Natural killer cell treated with Interleukin-12 subunit alpha and Interleukin-12 subunit beta and Interleukin-15 and Interleukin-18, amount 100 ng/mL, for 72 hours (primary cell): ENCODE data around the gene SPATA13. TPM values are rescaled to one million over a fixed set of nuclear protein-coding genes. Genes with fewer than 3 reads are reported as not detected.
A peak's percentile ranks its signal among the peaks of the same experiment; 100 is the strongest.

Experiments used
- ATAC-seq, 2 donors: fragments of 150-1000 bp; cut with Tn5 transposase in 1 of 2; sonication (Bioruptor Pico), chemical (Tn5 transposase) in 1 of 2; 2 replicates each; pipeline ENCODE4 v1.10.0; 2021
- DNase-seq: peaks from one replicate; pipeline ENCODE4 v3.0.0; 2022; ENCODE audit warnings: low spot score
- H3K27ac Mint-ChIP-seq, 2 donors: 1 replicate in 1 of 2; 2 replicates in 1 of 2; pipeline ENCODE4 v1.8.0; 2022; ENCODE audit warnings: mixed read lengths in 2 of 2, mild to moderate bottlenecking in 1 of 2, moderate library complexity in 1 of 2
- H3K27me3 Mint-ChIP-seq, 2 donors: 1 replicate in 1 of 2; 2 replicates in 1 of 2; pipeline ENCODE4 v1.8.0; 2022; ENCODE audit warnings: mixed read lengths in 2 of 2
- H3K36me3 Mint-ChIP-seq: one replicate; pipeline ENCODE4 v1.8.0; 2022; ENCODE audit warnings: mixed read lengths
- H3K4me1 Mint-ChIP-seq, 2 donors: 1 replicate in 1 of 2; 2 replicates in 1 of 2; pipeline ENCODE4 v1.8.0; 2022; ENCODE audit warnings: low read depth in 2 of 2, mixed read lengths in 2 of 2, mild to moderate bottlenecking in 1 of 2
- H3K4me3 Mint-ChIP-seq: one replicate; pipeline ENCODE4 v1.8.0; 2022; ENCODE audit warnings: mixed read lengths
- H3K9me3 Mint-ChIP-seq: 2 replicates; pipeline ENCODE4 v1.8.0; 2022; ENCODE audit warnings: mixed read lengths
- total RNA-seq, 2 donors: library from RNA; stranded (reverse); gene quantifications; one replicate each; pipeline ENCODE4 v1.2.3, GENCODE V29; 2022

Gene SPATA13
- total RNA-seq, 2 donors from 2014 or later, result 81.6 to 107 TPM

DNA sequence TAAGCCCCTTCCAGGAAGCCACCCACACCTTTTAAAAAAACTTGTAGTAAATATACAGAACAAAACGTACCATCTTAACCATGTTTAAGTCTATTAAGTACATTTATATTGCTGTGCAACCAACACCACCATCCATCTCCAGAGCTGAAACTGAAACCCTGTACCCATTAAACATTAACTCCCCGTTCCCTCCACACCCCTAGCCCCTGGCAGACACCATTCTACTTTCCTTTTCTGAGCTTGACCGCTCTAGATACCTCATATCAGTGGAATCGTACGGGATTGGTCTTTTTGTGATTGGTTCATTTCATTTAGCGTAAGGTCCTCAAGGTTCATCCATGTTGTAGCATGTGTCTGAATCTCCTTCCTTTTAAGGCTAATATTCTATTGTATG is 13.0 kb upstream of the SPATA13 start:
- H3K36me3 Mint-ChIP-seq, result no peaks in the 10 kb centered on the region
- peaks cover 8 to 11% of the 10 kb centered on the region in 2 donors for H3K27me3 Mint-ChIP-seq
- H3K9me3 Mint-ChIP-seq, result no peaks in the 10 kb centered on the region
- H3K4me1 Mint-ChIP-seq, result peaks cover 3 to 8% of the 10 kb centered on the region in 2 donors
- no peak overlapping the region for H3K27ac Mint-ChIP-seq
- no peak for ATAC-seq
- DNase-seq, result no peak
- no peak overlapping the region for H3K4me3 Mint-ChIP-seq

DNA sequence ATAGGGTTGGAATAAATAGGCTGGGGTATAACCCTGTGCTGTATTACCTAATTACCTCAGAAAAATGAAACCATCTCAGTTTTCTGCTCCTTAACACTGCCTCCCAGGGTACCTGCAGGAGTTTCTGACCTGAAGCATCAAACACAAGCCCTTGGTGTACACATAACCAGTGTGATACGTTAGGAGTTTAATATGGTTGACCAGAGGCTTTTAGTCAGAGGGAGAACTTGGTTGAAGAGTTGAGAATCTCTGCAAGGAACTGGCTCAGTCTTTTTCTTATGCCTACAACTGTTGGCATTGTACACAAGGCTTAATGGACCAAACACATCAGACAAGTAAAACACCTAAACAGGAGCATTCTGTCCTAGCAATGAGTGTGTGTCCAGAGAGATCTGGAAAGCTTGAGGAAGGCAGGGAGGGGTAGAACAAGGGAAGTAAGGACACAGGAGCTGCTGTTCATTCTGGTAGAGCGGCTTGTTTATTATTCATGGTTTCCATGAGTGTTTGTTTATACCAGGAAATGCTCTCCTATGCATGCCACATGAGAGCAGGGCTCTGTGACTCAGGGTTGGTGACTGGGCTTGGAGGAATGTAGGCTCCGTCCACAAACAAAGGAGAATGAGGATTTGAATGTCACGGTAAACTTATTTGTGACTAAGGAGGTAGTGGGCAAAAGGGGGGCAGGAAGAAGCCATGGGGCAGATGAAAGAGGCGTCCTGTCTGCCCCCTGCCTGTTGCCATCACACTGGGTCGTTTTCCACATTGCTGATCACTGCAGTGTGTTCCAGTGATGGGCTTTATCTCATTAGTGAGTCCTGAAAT is 11.9 kb upstream of the SPATA13 start:
- H3K4me3 Mint-ChIP-seq, result no peak overlapping the region
- H3K36me3 Mint-ChIP-seq, result no peaks in the 10 kb centered on the region
- peaks cover 13 to 18% of the 10 kb centered on the region in 2 donors for H3K27me3 Mint-ChIP-seq
- H3K9me3 Mint-ChIP-seq, result no peaks in the 10 kb centered on the region
- H3K27ac Mint-ChIP-seq, result no peak overlapping the region
- peaks cover 3 to 8% of the 10 kb centered on the region in 2 donors for H3K4me1 Mint-ChIP-seq
- DNase-seq (no peak), ATAC-seq (no peak)

DNA sequence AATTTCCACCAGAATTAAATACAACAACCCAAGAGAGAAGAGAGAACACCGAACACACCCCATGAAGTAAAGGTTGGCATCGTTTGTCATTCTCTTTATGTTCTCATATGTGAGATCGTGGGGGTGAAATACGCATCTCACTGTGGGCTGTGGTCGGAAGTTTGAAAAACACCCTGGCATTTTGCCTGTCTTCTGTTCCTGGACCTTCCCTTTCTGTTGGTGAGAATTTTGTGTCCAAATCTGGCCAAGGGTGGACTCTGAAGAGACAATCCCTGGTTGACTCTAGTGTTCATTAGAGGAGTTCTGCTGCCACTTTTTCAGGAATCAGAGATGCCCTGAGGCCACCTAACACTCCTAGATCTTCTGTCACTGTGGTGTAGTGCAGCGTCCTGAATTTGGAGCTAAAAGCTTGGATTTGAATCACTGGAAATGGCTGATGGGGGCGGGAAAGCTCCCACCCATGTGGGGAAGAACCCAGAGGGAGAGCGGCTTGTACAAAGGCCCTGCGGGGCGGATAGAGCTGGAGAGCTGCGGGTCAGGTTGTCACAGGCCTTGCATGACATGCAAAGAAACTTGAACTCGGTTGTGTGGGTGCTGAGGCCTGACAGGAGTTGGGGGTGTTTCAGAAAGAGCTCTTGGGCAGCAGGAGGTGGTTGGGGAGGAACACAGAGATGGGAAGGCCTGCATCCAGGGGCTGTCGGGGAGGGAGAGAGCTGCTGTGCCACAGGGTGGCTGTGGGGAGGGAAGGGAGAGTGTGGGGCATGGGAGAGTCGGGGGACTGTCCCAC is 11.1 kb upstream of the SPATA13 start:
- no peak for DNase-seq
- no peak for ATAC-seq
- no peaks in the 10 kb centered on the region for H3K36me3 Mint-ChIP-seq
- H3K4me1 Mint-ChIP-seq, result peaks cover 0 to 8% of the 10 kb centered on the region in 2 donors
- no peak overlapping the region for H3K27ac Mint-ChIP-seq
- no peak overlapping the region for H3K4me3 Mint-ChIP-seq
- no peaks in the 10 kb centered on the region for H3K9me3 Mint-ChIP-seq
- H3K27me3 Mint-ChIP-seq, result peaks cover 13 to 18% of the 10 kb centered on the region in 2 donors

DNA sequence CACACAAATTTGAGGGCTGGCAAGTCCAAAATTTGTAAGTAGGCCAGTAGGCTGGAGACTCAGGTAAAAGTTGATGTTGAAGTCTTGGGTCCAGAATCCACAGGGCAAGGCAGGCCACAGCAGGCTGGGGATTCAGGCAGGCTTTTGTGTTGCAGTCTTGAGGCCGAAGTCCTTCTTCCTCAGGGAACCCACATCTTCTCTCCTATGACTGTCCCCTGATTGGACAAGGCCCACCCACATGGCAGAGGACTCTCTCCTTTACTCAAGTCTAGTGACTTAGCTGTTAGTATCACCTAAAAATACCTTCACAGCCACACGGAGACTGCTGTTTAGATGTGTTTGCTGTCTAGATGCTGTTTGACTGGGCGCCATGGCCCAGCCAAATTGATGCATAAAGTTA is 9.9 kb upstream of the SPATA13 start:
- H3K4me3 Mint-ChIP-seq, result no peak overlapping the region
- H3K27me3 Mint-ChIP-seq, result peaks cover 10 to 18% of the 10 kb centered on the region in 2 donors
- DNase-seq (no peak), ATAC-seq (no peak)
- H3K4me1 Mint-ChIP-seq, result peaks cover 0 to 8% of the 10 kb centered on the region in 2 donors
- H3K36me3 Mint-ChIP-seq, result no peaks in the 10 kb centered on the region
- H3K9me3 Mint-ChIP-seq, result no peaks in the 10 kb centered on the region
- H3K27ac Mint-ChIP-seq, result no peak overlapping the region

DNA sequence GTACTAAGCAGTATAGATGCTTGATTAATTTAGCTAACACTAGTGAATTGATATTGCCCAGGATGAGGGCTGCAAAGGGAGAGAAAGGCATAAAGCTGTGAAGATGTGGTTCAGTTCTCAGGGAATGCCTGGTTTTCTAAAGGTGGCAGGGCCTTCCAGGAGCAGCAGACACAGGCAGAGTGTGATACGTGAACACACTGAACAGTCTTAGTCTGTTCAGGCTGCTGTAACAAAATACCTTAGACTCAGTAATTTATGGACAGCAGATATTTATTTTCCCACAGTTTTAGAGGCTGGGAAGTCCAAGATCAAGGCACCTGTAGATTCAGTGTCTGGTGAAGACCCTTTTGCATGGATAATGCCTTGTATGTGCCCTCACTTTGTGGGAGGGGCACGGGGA is 8.7 kb upstream of the SPATA13 start:
- no peak for ATAC-seq
- H3K27me3 Mint-ChIP-seq, result peaks cover 7 to 18% of the 10 kb centered on the region in 2 donors

DNA sequence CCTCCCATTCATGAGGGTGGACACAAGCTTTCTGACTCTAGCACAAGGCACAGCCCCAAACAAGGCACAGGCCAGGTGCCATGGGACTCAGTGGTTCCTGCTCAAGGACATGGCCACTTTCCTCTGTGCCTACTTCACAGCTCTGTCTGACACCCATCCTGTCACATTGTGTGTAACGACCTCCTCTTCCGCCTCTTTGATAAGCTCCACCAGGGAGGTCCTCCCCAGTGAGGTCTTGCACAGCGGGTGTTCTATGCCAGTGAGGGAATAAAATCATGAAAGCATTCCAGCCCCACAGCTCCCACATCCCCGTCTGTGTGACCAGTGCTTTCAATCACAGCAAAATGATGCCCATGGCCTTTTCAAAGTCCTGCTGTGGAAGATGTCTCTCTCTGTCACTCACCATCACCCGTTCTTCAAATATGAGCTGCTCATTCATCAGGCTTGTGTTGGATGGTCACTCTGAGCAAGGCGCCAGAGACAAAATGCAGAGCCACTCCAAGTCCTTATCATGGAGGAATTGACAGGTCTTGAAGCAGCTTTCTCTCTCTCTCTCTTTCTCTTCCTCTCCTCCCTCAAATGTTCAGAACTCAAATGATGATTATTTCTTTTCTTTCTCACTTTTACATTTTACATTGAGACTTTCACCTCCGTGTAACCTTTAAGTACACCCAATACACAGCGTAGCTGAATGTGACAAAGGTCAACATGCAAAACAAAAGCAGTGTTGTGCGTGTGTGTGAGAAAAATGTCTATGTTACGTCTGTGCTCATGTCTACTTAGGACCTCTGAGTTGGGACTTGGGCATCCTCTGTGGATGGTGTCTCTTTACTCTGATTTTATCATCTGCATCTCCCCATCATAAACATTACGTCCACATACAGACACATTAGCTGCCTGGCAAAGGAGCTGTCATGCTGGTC is 8.0 kb upstream of the SPATA13 start:
- H3K9me3 Mint-ChIP-seq, result no peaks in the 10 kb centered on the region
- H3K27me3 Mint-ChIP-seq, result peaks cover 7 to 18% of the 10 kb centered on the region in 2 donors
- DNase-seq, result no peak
- H3K4me3 Mint-ChIP-seq, result no peak overlapping the region
- peaks cover 0 to 8% of the 10 kb centered on the region in 2 donors for H3K4me1 Mint-ChIP-seq
- no peak overlapping the region for H3K27ac Mint-ChIP-seq
- no peaks in the 10 kb centered on the region for H3K36me3 Mint-ChIP-seq
- peak; percentile 16 to 23 for ATAC-seq

More for the DNA sequence above, 8.7 kb upstream of the SPATA13 start:
- peaks cover 0 to 8% of the 10 kb centered on the region in 2 donors for H3K4me1 Mint-ChIP-seq
- H3K4me3 Mint-ChIP-seq, result no peak overlapping the region
- no peaks in the 10 kb centered on the region for H3K36me3 Mint-ChIP-seq
- H3K27ac Mint-ChIP-seq, result no peak overlapping the region
- DNase-seq, result no peak
- H3K9me3 Mint-ChIP-seq, result no peaks in the 10 kb centered on the region

DNA sequence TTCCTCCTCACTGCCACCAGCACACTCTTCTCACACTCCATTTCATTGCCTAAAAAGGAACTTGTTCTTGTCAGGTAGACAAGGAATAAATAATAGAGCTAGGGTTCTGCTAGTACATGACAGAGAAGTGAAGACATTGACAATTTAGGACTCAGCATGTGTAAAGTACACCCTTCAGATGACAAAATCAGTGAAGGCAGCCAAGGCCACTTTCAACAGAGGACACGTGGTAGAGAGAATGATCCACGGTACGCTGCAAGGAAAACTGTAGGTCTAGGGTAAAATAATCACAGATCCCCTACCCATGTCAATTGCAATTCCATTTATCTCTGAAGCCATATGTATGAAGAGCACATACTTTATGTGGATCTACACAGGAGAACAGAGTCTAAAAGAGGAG is 7.2 kb upstream of the SPATA13 start:
- ATAC-seq, result no peak
- H3K4me3 Mint-ChIP-seq, result no peak overlapping the region
- no peak for DNase-seq
- peaks cover 7 to 18% of the 10 kb centered on the region in 2 donors for H3K27me3 Mint-ChIP-seq
- H3K27ac Mint-ChIP-seq, result no peak overlapping the region
- H3K4me1 Mint-ChIP-seq, result peaks cover 0 to 8% of the 10 kb centered on the region in 2 donors
- H3K36me3 Mint-ChIP-seq, result no peaks in the 10 kb centered on the region
- H3K9me3 Mint-ChIP-seq, result no peaks in the 10 kb centered on the region

DNA sequence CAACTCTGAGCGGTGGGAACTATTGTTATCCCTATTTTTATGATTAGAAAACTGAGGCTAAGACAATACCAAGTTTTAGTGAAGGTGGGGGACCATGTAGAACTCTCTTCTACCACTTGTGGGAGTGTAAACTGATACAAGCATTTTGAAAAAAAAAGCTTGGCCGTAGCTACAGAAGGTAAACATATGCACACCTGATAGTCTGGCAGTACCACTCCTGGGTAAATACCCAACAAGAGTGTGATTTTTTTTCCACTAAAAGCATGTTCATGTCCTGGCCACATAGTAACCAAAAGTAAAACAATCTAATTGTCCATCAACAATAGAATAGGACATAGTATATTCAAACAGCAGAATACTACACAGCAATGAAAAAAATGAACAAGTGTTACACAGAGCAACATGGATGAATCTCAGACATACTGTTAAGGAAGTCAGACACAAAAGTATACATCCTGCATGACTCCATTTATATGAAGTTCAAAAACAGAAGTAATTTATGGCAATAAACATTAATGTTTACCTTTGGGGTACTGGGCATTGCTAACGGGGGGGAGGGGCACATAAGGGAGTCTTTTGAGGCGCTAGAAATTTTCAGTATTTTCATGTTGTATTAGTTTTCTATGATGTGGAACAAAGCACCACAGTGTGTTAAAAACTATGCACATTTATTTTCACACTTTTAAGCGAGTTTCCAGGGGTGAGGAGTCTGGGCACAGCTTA is 6.4 kb upstream of the SPATA13 start:
- Mint-ChIP-seq H3K4me1 (peaks cover 0 to 4% of the 10 kb centered on the region in 2 donors), H3K4me3 (no peak overlapping the region), H3K27me3 (peaks cover 5 to 11% of the 10 kb centered on the region in 2 donors), H3K27ac (no peak overlapping the region), H3K36me3 (no peaks in the 10 kb centered on the region), H3K9me3 (no peaks in the 10 kb centered on the region)
- DNase-seq (no peak), ATAC-seq (no peak)

DNA sequence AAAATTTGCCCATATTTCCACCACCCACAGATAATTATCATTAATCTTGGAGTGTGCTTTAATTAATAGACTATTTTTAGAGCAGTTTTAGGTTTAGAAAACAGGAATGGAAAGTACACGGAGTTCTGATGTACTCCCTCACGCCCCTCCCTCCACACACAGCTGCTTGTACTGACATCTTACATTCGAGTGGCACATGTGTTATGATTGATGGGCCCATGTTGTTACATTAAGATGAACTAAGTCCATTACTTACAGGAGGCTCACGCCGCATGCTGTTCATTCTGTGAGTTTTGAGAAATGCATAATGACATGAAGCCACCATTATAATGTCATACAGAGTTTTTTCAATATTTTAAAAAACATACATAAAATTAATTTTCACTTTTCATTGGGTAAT is 1.2 kb upstream of the SPATA13 start:
- Mint-ChIP-seq H3K27me3 (peaks cover 11% of the 10 kb centered on the region in 2 donors), H3K4me3 (no peak overlapping the region), H3K36me3 (peaks cover 6% of the 10 kb centered on the region), H3K9me3 (no peaks in the 10 kb centered on the region), H3K27ac (no peak overlapping the region), H3K4me1 (peaks cover 11 to 22% of the 10 kb centered on the region in 2 donors)
- ATAC-seq, result no peak
- DNase-seq, result no peak

DNA sequence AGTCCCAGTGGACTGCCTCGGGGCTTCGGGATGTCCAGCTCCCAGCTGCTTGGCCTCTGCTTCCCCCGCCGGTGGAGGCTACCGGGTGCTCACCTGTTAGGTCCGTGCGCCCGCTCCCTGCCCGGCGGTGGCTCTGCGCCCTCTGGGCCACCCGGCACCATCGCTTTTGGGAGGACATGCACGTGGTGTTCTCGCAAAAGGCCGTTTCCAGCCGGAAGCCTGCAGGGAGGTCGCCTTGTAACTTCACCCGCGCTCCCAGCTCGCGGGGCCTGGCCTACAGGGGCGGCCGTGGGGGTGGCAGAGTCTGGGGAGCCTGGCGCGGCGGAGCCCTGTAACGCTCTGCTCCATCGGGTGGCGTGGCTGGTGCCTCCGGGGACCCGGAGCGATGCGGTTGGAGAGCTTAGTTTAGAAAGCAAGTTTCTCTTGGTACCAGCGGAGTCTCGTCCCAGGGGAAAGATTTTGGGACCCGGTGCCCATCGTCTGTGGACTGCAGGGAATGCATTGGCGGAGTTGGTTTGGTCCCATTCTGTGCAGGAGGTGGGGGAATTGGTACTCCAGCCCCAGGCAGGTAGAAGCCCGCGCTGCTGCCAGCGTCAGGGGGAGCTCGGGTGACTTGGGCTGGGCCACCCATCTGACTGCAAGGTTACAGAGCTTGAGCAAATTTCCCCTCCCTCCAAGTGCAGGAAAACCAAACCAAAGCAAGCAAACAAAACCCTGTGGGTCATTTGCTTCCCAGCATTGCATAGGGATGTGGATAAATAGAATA is 673 bp downstream of the SPATA13 start:
- no peak for DNase-seq
- Mint-ChIP-seq H3K4me1 (peaks cover 15 to 38% of the 10 kb centered on the region in 2 donors), H3K9me3 (no peaks in the 10 kb centered on the region), H3K27me3 (peaks cover 11 to 13% of the 10 kb centered on the region in 2 donors), H3K4me3 (peak overlapping the region; percentile 94), H3K36me3 (peaks cover 14% of the 10 kb centered on the region), H3K27ac (peak overlapping the region in 1 of 2 donors; percentile 31)
- ATAC-seq, result peak; percentile 61 to 68

DNA sequence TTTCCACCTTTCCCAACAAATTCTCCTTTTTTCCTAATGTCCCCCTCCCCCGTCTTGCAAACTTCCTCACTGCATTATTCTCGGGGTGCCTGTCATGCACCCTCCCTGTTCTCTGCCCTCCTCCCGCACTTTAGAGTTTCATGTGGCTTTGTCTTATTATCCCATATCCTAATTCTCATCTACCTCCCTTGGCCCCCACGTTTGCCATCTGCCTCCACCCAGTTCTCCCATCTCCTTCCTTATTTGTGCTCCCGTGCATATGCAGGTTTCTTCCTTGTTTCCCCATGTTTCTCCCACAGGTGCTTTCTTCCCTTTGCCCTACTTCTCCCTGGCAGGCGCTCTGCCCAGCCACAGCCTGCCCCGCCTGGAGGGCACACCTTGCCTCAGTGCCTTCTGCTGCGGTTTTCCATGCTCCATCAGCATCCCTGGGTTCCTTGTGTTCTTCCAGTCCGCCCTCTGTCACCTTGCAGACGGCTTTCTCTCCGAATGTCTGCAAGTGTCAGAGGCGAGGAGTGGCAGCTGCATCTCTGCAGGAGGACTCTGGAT is 1.5 kb downstream of the SPATA13 start:
- H3K27ac Mint-ChIP-seq, result peak overlapping the region in 1 of 2 donors; percentile 20
- ATAC-seq (no peak), DNase-seq (no peak)
- H3K36me3 Mint-ChIP-seq, result peaks cover 20% of the 10 kb centered on the region
- H3K4me1 Mint-ChIP-seq, result peaks cover 15 to 43% of the 10 kb centered on the region in 2 donors
- H3K27me3 Mint-ChIP-seq, result peaks cover 11 to 14% of the 10 kb centered on the region in 2 donors
- H3K4me3 Mint-ChIP-seq, result peak overlapping the region; percentile 94
- H3K9me3 Mint-ChIP-seq, result no peaks in the 10 kb centered on the region

DNA sequence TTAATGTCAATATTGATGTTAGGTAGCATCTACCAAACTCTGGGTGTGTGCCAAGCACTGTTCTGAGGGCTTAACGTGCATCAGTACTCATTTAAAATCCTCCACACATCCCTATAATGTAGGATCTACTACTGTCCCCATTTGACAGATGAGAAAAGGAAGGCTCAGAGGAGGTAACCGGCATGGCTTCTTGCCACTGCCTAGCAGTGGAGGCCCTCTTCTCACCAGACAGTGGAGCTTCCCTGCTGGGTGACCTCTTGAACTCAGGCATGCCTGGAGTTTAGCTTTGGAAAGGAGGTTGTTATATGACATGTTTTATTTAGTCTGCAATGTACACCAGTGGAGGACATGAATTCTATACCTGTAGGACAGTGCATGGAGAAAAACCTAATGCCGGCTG is 2.1 kb downstream of the SPATA13 start:
- H3K27ac Mint-ChIP-seq, result peak overlapping the region in 1 of 2 donors; percentile 20
- no peak for ATAC-seq
- peaks cover 15 to 48% of the 10 kb centered on the region in 2 donors for H3K4me1 Mint-ChIP-seq
- no peak for DNase-seq
- peaks cover 25% of the 10 kb centered on the region for H3K36me3 Mint-ChIP-seq
- H3K4me3 Mint-ChIP-seq, result peak overlapping the region; percentile 94
- peaks cover 11 to 14% of the 10 kb centered on the region in 2 donors for H3K27me3 Mint-ChIP-seq
- H3K9me3 Mint-ChIP-seq, result no peaks in the 10 kb centered on the region
